HCT116 (cell line): ENCODE measurements around the gene TAPT1. TPM values are rescaled to one million over a fixed set of nuclear protein-coding genes. Genes with fewer than 3 reads are reported as not detected.

Experiments
- ATAC-seq: fragments of 200-7000 bp; cut with Tn5 transposase; 2 replicates; pipeline ENCODE4 v1.9.1; 2020; ENCODE audit warnings: mild to moderate bottlenecking, moderate library complexity
- BruUV-seq: library from RNA; stranded (reverse); fragments of 400-500 nt; replicated peaks from 2 replicates; lab custom pipeline; 2021; lab: Mats Ljungman, UMichigan
- CTCF ChIA-PET: fragments of 300-600 bp; sonication (Branson Sonifier 250); formaldehyde crosslinking; loops from one replicate; lab custom pipeline; 2021; ENCODE audit warnings: antibody characterized with exemption; lab: Charles Lee
- POLR2A ChIA-PET: fragments of 300-600, 350-600 bp; sonication (Branson Sonifier 250); formaldehyde crosslinking; loops from one replicate; lab custom pipeline; 2021; ENCODE audit warnings: antibody characterized with exemption; lab: Charles Lee
- RAD21 ChIA-PET, 2 experiments: fragments of 300-600 bp; sonication (Branson Sonifier 250); formaldehyde crosslinking; loops; one replicate each; lab custom pipeline; 2023; ENCODE audit warnings: low total read pairs in 2 of 2; ENCODE audit not compliant: uncharacterized antibody in 2 of 2, unreplicated experiment in 2 of 2, low non-redundant PET in 1 of 2; lab: Charles Lee
- DNase-seq: peaks from one replicate; pipeline ENCODE4 v3.0.0-alpha.2; 2010; ENCODE audit warnings: low read depth, low spot score
- H2AFZ ChIP-seq: fragments of 200-600 bp; shearing (Covaris generic), sonication (generic); 2 replicates; pipeline ENCODE4 v1.6.1; 2017; ENCODE audit warnings: low read depth, mixed run types, mixed read lengths, antibody characterized with exemption, low read length; ENCODE audit not compliant: poor library complexity, severe bottlenecking
- H3K27ac ChIP-seq: 2 replicates; pipeline ENCODE4 v1.5.1; 2012; ENCODE audit warnings: low read depth, low read length
- H3K27me3 ChIP-seq: fragments of 200-600 bp; sonication (generic); 2 replicates; pipeline ENCODE4 v1.6.1; 2016; ENCODE audit warnings: mixed run types, low read length, mixed read lengths; ENCODE audit not compliant: insufficient read depth
- H3K36me3 ChIP-seq, 2 experiments: fragments of 200-500 bp in 1 of 2; fragments of 200-600 bp in 1 of 2; sonication (Bioruptor generic) in 1 of 2; sonication (generic) in 1 of 2; 2 replicates each; pipeline versions ENCODE4 v1.5.1 to v1.6.1; 2014 to 2016; ENCODE audit warnings: low read length in 2 of 2, inconsistent platforms in 1 of 2, mixed read lengths in 1 of 2, mixed run types in 1 of 2; ENCODE audit not compliant: insufficient read depth in 2 of 2, control insufficient read depth in 1 of 2
- H3K4me1 ChIP-seq, 2 experiments: fragments of 200-600 bp in 1 of 2; sonication (generic) in 1 of 2; 2 replicates each; pipeline versions ENCODE4 v1.5.1 to v1.6.1; 2012 to 2017; ENCODE audit warnings: low read length in 2 of 2, inconsistent platforms in 1 of 2, mild to moderate bottlenecking in 1 of 2, mixed read lengths in 1 of 2, mixed run types in 1 of 2, moderate library complexity in 1 of 2; ENCODE audit not compliant: insufficient read depth in 2 of 2, control insufficient read depth in 1 of 2
- H3K4me2 ChIP-seq: fragments of 200-600 bp; sonication (generic); 2 replicates; pipeline ENCODE4 v1.6.1; 2017; ENCODE audit warnings: mixed run types, low read length, mixed read lengths
- H3K4me3 ChIP-seq, 2 experiments: fragments of 200-600 bp in 1 of 2; sonication (generic) in 1 of 2; replicated peaks in 1 of 2; 2 replicates each; pipeline ENCODE4 v1.5.1; 2011 to 2016; ENCODE audit warnings: low read length in 2 of 2, control low read depth in 1 of 2, low read depth in 1 of 2, mild to moderate bottlenecking in 1 of 2, mixed read lengths in 1 of 2, mixed run types in 1 of 2
- H3K79me2 ChIP-seq: fragments of 200-600 bp; sonication (generic); 2 replicates; pipeline ENCODE4 v1.6.1; 2017; ENCODE audit warnings: mild to moderate bottlenecking, mixed run types, low read length, moderate library complexity, mixed read lengths; ENCODE audit not compliant: insufficient read depth
- H3K9ac ChIP-seq: fragments of 200-600 bp; sonication (generic); 2 replicates; pipeline ENCODE4 v1.6.1; 2016; ENCODE audit warnings: low read length, mixed read lengths
- H3K9me2 ChIP-seq: fragments of 200-600 bp; sonication (generic), shearing (Covaris generic); 2 replicates; pipeline ENCODE4 v1.6.1; 2017; ENCODE audit warnings: mixed run types, mild to moderate bottlenecking, moderate library complexity; ENCODE audit not compliant: insufficient read depth
- H3K9me3 ChIP-seq, 2 experiments: fragments of 200-500 bp in 1 of 2; fragments of 200-600 bp in 1 of 2; sonication (Bioruptor generic) in 1 of 2; sonication (generic) in 1 of 2; 2 replicates each; pipeline ENCODE4 v1.6.1; 2014 to 2017; ENCODE audit warnings: low read length in 2 of 2, mixed read lengths in 2 of 2, inconsistent platforms in 1 of 2, low read depth in 1 of 2, mild to moderate bottlenecking in 1 of 2, mixed run types in 1 of 2, moderate library complexity in 1 of 2; ENCODE audit not compliant: control insufficient read depth in 1 of 2, insufficient read depth in 1 of 2
- H4K20me1 ChIP-seq: fragments of 200-600 bp; sonication (generic), shearing (Covaris generic); 2 replicates; pipeline ENCODE4 v1.6.1; 2017; ENCODE audit warnings: mixed run types, mild to moderate bottlenecking, moderate library complexity; ENCODE audit not compliant: insufficient read depth
- CEBPB ChIP-seq: IDR thresholded peaks from 2 replicates; pipeline ENCODE4 v1.6.1; 2012; ENCODE audit warnings: low read depth
- ELF1 ChIP-seq: IDR thresholded peaks from 2 replicates; pipeline ENCODE4 v1.6.1; 2012; ENCODE audit warnings: low read depth, borderline replicate concordance
- EZH2 ChIP-seq: fragments of 200-600 bp; sonication (generic); IDR thresholded peaks from 2 replicates; pipeline ENCODE4 v1.6.1; 2017; ENCODE audit warnings: antibody characterized with exemption, mixed run types
- FOSL1 ChIP-seq: IDR thresholded peaks from 2 replicates; pipeline ENCODE4 v1.6.1; 2012; ENCODE audit warnings: low read depth
- RAD21 ChIP-seq: IDR thresholded peaks from 2 replicates; pipeline ENCODE4 v1.6.1; 2012; ENCODE audit warnings: low read depth, mild to moderate bottlenecking
- SP1 ChIP-seq: IDR thresholded peaks from 2 replicates; pipeline ENCODE4 v1.6.1; 2012; ENCODE audit warnings: low read depth
- SRF ChIP-seq: IDR thresholded peaks from 2 replicates; pipeline ENCODE4 v1.6.1; 2012; ENCODE audit warnings: low read depth
- YY1 ChIP-seq: IDR thresholded peaks from 2 replicates; pipeline ENCODE4 v1.6.1; 2011; ENCODE audit warnings: low read length, low read depth, moderate library complexity, mild to moderate bottlenecking; ENCODE audit not compliant: insufficient replicate concordance; ENCODE audit errors: extremely low read depth
- ZNF274 ChIP-seq: fragments of 200-500 bp; sonication (Bioruptor generic); IDR thresholded peaks from 2 replicates; pipeline ENCODE4 v1.6.1; 2014; ENCODE audit warnings: mild to moderate bottlenecking, low read depth, low read length, inconsistent platforms
- intact Hi-C: fragments of 100-400 bp; cut with micrococcal nuclease; formaldehyde crosslinking; loops from 2 replicates; pipeline ENCODE4 v1.10.0; 2022
- total RNA-seq: library from RNA; stranded (reverse); gene quantifications from one replicate; pipeline ENCODE4 v1.2.1, GENCODE V29; 2021; ENCODE audit not compliant: unreplicated experiment
- TF ChIP-seq, protein P1 (sequence below): IDR thresholded peaks from 2 replicates; pipeline ENCODE4 v1.6.1; 2011; ENCODE audit warnings: mild to moderate bottlenecking, low read length, moderate library complexity; ENCODE audit not compliant: insufficient replicate concordance; ENCODE audit errors: extremely low read depth
- TF ChIP-seq, protein P2 (sequence below): IDR thresholded peaks from 2 replicates; pipeline ENCODE4 v1.6.1; 2012

TAPT1 gene
- total RNA-seq, 1 experiment from 2014 or later, result 11.7 TPM

DNA sequence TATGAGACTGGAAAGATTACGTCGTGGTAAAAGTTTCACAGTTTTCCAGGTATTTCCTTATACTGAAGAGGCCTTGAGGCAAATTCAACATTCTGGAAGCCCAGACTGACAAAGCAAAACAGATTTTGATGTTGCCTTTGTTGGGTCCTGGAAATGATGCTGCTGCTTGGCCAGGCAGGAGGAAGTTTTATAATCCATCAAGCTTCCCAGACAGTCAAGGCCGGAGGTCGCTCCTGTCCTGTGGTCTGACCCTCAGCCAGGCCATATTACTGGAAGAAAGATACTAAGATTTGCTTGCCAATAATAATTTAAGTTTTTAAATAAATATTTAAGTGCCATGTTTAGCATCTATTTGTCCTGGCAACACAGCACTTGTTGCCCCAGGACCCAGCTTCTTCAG lies 63.4 kb downstream of the TAPT1 start:
- Histone ChIP-seq H3K9me2 (no peaks in the 10 kb centered on the region), H3K27ac (no peak overlapping the region), H3K9me3 (no peaks in the 10 kb centered on the region), H3K4me1 (no peaks in the 10 kb centered on the region), H3K27me3 (no peaks in the 10 kb centered on the region), H3K4me2 (no peak overlapping the region), H3K36me3 (no peaks in the 10 kb centered on the region)
- intact Hi-C loops, result no loop called here
- CTCF ChIA-PET, result no interaction called here
- TF ChIP-seq CEBPB (no peak), EZH2 (no peak), SRF (no peak)
- TF ChIP-seq, protein P1, sequence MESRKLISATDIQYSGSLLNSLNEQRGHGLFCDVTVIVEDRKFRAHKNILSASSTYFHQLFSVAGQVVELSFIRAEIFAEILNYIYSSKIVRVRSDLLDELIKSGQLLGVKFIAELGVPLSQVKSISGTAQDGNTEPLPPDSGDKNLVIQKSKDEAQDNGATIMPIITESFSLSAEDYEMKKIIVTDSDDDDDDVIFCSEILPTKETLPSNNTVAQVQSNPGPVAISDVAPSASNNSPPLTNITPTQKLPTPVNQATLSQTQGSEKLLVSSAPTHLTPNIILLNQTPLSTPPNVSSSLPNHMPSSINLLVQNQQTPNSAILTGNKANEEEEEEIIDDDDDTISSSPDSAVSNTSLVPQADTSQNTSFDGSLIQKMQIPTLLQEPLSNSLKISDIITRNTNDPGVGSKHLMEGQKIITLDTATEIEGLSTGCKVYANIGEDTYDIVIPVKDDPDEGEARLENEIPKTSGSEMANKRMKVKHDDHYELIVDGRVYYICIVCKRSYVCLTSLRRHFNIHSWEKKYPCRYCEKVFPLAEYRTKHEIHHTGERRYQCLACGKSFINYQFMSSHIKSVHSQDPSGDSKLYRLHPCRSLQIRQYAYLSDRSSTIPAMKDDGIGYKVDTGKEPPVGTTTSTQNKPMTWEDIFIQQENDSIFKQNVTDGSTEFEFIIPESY, result no peak
- TF ChIP-seq, protein P2, sequence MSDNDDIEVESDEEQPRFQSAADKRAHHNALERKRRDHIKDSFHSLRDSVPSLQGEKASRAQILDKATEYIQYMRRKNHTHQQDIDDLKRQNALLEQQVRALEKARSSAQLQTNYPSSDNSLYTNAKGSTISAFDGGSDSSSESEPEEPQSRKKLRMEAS, result no peak
- TF ChIP-seq, all 23 proteins: peak for 0
- H3K9ac ChIP-seq, result no peak overlapping the region
- ATAC-seq, result no peak
- POLR2A ChIA-PET, result no interaction called here
- no peak overlapping the region for H3K4me3 ChIP-seq
- no peaks in the 10 kb centered on the region for H4K20me1 ChIP-seq
- H2AFZ ChIP-seq, result no peak overlapping the region
- BruUV-seq, result no TSS peak
- no peaks in the 10 kb centered on the region for H3K79me2 ChIP-seq
- RAD21 ChIA-PET, result no interaction called here
- no peak for DNase-seq

DNA sequence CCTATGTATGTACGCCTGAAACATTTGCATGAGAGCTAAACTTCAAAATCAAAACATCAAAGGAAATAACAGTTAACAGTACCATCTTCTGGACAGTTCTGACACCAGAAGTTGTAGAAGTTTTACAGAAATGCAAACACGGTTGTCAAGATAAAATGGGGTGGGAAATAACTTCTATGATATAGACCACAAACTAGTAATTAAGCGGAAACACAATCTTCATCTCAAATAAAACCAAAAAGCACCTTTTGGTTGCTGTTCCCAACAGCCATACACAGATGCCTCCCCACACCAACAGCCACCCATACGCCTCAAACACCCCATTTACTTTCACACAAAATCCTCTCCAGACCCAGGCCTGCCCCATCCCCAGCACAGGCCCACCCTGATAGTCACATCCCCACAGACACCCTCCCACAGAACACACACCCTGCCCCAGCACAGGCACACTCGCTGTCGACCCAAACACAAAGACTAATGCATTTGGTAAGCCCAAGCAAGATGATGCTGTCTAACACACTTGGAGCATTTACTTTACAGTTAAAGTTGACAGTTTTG lies 64.3 kb downstream of the TAPT1 start:
- CTCF ChIA-PET, result no interaction called here
- no peak for DNase-seq
- TF ChIP-seq FOSL1 (no peak), RAD21 (no peak), ZNF274 (no peak), SP1 (no peak), SRF (no peak), EZH2 (no peak), ELF1 (no peak), YY1 (no peak)
- TF ChIP-seq, protein P2, result no peak

More for the DNA sequence above, 64.3 kb downstream of the TAPT1 start:
- H3K9me3 ChIP-seq, result no peaks in the 10 kb centered on the region
- no peaks in the 10 kb centered on the region for H3K4me1 ChIP-seq
- H3K9me2 ChIP-seq, result no peaks in the 10 kb centered on the region
- no peak overlapping the region for H3K9ac ChIP-seq
- no peak overlapping the region for H3K27ac ChIP-seq
- H3K4me3 ChIP-seq, result no peak overlapping the region
- H4K20me1 ChIP-seq, result no peaks in the 10 kb centered on the region
- BruUV-seq, result no TSS peak
- no peaks in the 10 kb centered on the region for H3K27me3 ChIP-seq
- ChIA-PET RAD21 (no interaction called here), POLR2A (no interaction called here)
- H3K36me3 ChIP-seq, result no peaks in the 10 kb centered on the region
- no peak overlapping the region for H2AFZ ChIP-seq
- no peak overlapping the region for H3K4me2 ChIP-seq
- no peaks in the 10 kb centered on the region for H3K79me2 ChIP-seq
- intact Hi-C loops, result no loop called here
- no peak for ATAC-seq
